Ramos (cell line): ENCODE results near the gene DOCK2.

Experiments used
- in situ Hi-C: fragments of 300-500 bp; cut with MboI; formaldehyde crosslinking; loops from one replicate; pipeline ENCODE4 v1.14.3; 2022; ENCODE audit warnings: low sequenced_read_pairs; ENCODE audit not compliant: unreplicated experiment

Gene DOCK2

GRCh38 chr5:169670769-169671525 is 33.9 kb downstream of the DOCK2 start:
- in situ Hi-C loops, result no loop called here

DNA sequence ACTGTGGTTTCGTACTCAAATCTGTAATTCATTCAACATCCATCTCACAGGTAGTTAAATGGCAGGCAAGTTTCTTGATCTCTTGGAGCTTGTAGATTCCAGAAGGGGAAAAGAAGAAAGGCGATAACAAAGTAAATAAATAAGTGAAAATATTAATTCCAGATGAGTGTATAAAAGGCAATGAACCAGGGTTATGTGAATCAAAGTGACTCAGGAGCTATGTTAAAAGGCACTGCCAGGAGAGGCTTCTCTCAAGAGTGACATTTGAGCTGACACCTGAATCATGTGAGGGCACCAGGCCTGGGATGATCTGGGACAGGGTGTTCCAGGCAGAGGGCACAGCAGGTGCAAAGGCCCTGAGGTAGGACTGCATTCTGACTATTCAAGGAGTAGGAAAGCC is 45.0 kb downstream of the DOCK2 start:
- in situ Hi-C loops, result no loop called here

- in situ Hi-C loops, result no loop called here
Measured at GRCh38 chr5:169686137-169686536, 49.1 kb downstream of the DOCK2 start.

- in situ Hi-C loops, result no loop called here
Measured at GRCh38 chr5:169688106-169688505, 51.0 kb downstream of the DOCK2 start.

DNA sequence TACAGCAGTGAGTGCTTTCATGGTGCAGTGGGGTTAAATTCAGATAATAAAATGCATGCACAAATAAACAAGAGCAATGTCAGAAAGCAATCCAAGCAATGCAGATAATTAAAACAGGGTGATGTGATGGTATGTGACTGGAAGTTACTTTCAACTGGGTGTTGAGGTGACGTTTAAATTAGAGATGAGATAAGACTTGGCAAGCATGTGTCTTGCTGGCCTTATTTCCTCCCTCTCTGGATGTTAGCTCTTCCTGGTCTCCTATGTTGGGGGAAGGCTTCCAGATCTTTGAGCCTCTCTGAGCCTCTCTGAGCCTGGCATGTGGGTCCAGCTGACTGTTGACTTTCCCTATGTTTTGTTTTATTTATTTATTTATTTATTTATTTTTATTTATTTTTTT is 54.4 kb downstream of the DOCK2 start:
- in situ Hi-C loops, result no loop called here

GRCh38 chr5:169694091-169694625 is 57.1 kb downstream of the DOCK2 start:
- in situ Hi-C loops, result no loop called here

DNA sequence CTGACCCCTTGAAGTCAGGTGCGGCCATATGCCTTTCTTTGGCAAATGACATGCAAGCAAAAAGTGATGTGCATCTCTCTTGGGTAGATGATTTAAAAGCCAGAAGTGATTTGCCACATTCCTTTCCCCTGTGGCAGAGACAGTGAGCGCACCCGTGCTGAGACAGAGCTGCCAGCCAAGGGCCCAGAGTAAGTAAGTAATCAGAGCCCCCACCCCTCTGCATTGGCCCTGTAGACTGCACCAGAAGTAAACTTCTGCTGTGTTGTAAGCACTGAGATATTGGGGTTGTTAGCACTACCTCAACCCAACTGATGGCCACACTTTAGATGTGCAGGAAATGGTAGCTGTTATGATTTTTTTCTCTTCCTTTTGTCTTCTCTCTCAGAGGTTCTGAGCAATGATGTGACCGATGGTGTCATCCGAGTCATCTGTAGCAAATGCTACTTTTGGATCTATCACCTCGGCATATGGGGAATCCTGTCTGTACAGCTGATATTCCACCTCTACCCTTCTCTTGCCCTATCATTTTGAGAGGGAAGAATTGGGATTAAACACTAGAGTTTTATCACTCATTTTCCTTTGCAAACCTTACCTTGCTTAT is 58.0 kb downstream of the DOCK2 start:
- in situ Hi-C loops, result no loop called here

GRCh38 chr5:169695919-169696490 is 58.9 kb downstream of the DOCK2 start:
- in situ Hi-C loops, result no loop called here

- in situ Hi-C loops, result no loop called here
Measured at GRCh38 chr5:169696621-169697510, 59.8 kb downstream of the DOCK2 start.

GRCh38 chr5:169697511-169697890 is 60.4 kb downstream of the DOCK2 start:
- in situ Hi-C loops, result no loop called here

DNA sequence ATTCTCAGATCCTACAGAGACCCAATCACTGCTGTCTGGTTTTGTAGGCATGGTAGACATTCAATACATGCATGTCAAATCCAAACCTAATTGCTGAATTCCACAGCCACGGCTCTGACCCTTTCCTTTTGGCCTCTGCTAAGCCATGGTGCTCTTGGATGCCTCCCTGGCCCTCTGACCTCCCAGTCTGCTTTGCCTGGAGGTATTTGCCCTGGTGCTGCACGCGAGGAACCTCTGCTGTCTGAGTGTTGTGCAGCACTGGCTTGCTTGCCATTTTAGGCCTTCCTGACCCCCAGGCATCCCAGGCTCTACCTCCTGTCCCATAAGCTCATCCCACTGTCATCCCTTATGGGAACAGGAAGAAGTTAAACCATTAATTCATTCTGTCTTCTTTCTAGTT is 60.9 kb downstream of the DOCK2 start:
- in situ Hi-C loops, result no loop called here

- in situ Hi-C loops, result no loop called here
Measured at GRCh38 chr5:169700611-169701010, 63.5 kb downstream of the DOCK2 start.

DNA sequence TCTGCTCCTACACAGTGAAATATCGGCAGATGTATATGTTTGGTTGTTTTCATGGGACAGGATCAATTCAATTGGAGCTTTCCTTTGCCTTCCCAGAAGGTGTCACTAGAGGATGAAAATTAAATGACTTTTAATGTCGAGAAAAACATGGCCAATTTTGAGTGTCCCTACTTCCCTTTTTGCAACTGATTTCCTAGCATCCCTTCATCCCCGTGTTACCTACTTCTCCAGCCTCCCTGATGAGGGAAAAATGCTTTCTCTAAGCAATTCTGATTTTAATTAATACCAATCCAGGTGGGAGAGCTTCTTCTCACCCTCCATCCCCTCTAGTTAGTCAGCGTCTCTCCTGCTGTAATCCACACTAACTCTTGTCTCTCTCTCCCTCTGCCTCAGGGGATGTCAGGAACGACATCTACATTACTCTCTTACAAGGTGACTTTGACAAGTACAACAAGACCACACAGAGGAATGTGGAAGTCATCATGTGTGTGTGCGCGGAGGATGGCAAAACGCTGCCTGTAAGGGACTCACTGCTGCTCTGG is 64.9 kb downstream of the DOCK2 start:
- in situ Hi-C loops, result no loop called here

GRCh38 chr5:169702693-169703481 is 65.8 kb downstream of the DOCK2 start:
- in situ Hi-C loops, result no loop called here

DNA sequence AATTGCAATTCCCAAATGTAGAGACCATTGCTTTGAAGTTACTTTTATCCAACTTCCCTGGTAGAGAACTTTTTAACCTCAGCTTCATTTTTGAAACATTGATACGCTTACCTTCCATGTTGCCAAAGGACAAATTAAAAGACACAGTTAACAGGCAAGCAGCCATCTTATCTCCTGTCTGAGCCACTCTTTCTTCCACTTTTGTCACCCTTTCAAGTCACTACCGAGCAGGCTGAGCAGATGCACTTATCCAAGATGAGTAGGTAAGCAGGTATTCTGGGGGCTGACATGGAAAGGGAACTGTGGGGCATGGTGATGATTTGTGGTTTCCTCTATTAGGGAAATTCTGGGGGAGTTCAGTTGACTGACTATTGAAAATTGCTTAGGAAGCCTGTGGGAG is 66.7 kb downstream of the DOCK2 start:
- in situ Hi-C loops, result no loop called here

DNA sequence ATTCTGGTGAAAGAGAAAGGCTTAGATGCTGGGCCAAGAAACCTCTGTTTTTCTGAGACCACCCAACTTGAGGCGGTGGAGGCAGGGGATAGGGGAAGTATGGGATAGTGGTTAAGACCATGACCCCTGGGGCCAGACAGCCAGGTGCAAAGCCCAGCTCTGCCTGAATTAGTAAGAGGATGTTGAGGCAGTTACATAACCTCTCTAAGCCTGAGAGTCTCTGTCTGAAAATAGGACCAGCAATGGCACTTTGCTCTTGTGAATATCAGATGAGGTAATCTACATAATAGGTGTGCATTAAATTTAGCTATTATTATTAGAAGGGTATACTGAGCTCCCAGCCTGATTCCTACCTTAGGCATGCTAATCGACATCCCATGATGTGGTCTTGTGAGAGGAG is 68.2 kb downstream of the DOCK2 start:
- in situ Hi-C loops, result no loop called here

DNA sequence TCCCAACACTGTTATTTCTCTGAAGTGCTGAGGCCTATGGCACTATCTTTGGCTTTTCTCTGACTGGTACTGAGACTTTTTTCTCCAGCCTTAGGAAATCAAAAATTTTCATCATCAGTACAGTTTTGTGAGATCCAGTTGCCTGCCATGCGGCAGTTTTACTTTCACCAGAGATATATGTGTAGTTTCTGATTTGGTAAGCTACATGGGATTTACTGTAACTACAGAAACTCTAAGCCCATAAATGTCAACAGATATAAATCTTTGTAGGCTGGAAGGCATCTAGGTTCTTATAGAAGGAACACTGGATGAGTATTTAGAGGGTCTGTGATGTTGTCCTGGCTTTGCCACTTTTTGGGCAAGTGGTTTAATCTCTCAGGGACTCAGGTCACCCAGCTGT is 69.0 kb downstream of the DOCK2 start:
- in situ Hi-C loops, result no loop called here

- in situ Hi-C loops, result no loop called here
Measured at GRCh38 chr5:169706758-169707450, 69.8 kb downstream of the DOCK2 start.

GRCh38 chr5:169707686-169708085 is 70.6 kb downstream of the DOCK2 start:
- in situ Hi-C loops, result no loop called here
